Hypothalamus (tissue), 51 donors: Measurements from ENCODE around the gene RBBP8.
A peak's percentile ranks its signal among the peaks of the same experiment; 100 is the strongest.
"Not testable (repeated sequence)": the region's sequence is repeated elsewhere in the genome, so short reads cannot be mapped to it uniquely, and the experiment has no call there.

Source experiments
- DNase-seq, 51 donors: peaks; one replicate each; lab custom pipeline; 2025; lab: John Stamatoyannopoulos, UW

RBBP8 gene

GRCh38 chr18:22933206-22933965, at the start of gene RBBP8:
RBBP8 (plus strand) TSS chr18:22933328; CDS start chr18:22936852, 3,524 bp downstream.
- DNase-seq, result peak; percentile 27 to 91 (median 76)

DNA sequence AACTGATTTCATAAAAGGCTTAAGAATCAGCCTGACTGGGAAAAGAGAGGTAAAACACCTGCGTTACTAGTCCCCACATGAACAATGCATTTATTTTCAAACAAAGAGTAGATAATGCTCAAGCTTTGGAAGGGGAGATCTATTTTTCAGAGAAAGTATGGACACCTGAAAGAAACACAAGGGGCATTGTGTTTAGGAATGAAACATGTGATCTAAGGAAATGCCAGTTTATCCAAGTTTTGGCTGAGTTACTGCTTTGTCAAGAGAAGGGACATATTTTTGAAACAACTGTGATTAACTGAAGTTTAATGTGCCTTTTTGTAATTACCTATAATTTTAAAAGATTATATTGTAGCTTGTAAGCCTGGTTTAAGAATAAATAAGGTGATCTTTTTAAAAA, 49.3 kb upstream of the RBBP8 start:
- no peak for DNase-seq

GRCh38 chr18:22885694-22886093, 47.4 kb upstream of the RBBP8 start:
- not testable (repeated sequence) for DNase-seq

- no peak for DNase-seq
These were observed 33.7 kb upstream of the RBBP8 start for GRCh38 chr18:22899421-22899820.

GRCh38 chr18:22900558-22901238, 32.4 kb upstream of the RBBP8 start:
- DNase-seq, result peak in 13 of 51 donors; percentile 0 to 29 (median 6)

- DNase-seq, result no peak
These were observed 31.0 kb upstream of the RBBP8 start for GRCh38 chr18:22902093-22902492.

DNA sequence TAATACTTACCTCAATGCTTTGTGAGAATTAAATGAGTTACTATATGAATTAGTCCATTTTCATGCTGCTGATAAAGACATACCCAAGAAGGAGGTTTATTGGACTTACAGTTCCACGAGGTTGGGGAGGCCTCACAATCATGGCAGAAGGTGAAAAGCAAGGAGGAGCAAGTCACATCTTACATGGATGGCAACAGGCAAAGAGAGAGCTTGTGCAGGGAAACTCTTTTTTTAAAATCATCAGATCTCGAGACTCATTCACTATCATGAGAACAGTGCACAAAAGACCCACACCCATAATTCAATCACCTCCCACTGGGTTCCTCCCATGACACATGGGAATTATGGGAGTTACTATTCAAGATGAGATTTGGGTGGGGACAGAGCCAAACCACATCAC, 29.9 kb upstream of the RBBP8 start:
- not testable (repeated sequence) for DNase-seq

DNA sequence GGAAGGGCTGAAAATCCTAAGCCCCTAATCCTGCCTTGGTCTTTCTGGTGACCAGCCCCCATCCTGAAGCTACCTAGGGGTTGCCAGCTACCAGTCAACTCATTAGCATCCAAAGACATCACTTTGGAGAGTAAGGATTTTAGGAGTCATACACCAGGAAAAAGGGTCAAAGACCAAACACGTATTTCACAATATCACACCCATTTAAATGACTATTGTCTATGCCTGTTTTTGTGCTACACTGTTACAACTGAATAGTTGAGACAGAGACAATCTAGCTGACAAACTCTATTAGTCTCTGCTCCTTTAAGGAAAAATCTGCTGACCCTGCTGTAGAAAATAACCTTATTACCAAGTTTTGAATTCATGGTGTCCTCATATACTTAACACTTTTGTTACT, 21.0 kb upstream of the RBBP8 start:
- DNase-seq, result no peak

- no peak for DNase-seq
These were observed 20.3 kb upstream of the RBBP8 start for GRCh38 chr18:22912835-22913234.

DNA sequence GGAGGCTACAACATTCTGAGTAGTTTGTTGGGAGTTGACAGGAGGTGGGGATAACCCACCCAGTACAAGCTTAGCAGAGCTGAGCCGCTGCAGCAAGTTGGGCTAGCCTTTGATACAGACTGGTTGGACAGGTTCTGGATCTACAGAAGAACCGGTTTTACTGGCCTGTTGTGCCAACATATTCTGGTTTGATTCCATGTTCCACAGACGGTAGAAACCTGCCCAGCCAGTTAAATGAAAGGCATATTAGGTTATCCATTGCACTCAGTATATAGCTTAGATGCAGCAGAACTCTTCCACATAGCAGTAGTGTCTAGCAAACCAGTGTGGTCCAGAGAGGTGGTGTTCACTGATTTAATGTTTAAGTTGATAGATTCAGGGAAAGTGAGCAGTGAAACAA, 19.3 kb upstream of the RBBP8 start:
- DNase-seq, result no peak

GRCh38 chr18:22914633-22915032, 18.5 kb upstream of the RBBP8 start:
- no peak for DNase-seq

- DNase-seq, result no peak
These were observed 17.8 kb upstream of the RBBP8 start for GRCh38 chr18:22915337-22915736.

- no peak for DNase-seq
These were observed 11.4 kb upstream of the RBBP8 start for GRCh38 chr18:22921772-22922171.

GRCh38 chr18:22924589-22924988, 8.5 kb upstream of the RBBP8 start:
- DNase-seq, result no peak

GRCh38 chr18:22926454-22926853, 6.7 kb upstream of the RBBP8 start:
- no peak for DNase-seq

- no peak for DNase-seq
These were observed 4.8 kb upstream of the RBBP8 start for GRCh38 chr18:22928339-22928738.

DNA sequence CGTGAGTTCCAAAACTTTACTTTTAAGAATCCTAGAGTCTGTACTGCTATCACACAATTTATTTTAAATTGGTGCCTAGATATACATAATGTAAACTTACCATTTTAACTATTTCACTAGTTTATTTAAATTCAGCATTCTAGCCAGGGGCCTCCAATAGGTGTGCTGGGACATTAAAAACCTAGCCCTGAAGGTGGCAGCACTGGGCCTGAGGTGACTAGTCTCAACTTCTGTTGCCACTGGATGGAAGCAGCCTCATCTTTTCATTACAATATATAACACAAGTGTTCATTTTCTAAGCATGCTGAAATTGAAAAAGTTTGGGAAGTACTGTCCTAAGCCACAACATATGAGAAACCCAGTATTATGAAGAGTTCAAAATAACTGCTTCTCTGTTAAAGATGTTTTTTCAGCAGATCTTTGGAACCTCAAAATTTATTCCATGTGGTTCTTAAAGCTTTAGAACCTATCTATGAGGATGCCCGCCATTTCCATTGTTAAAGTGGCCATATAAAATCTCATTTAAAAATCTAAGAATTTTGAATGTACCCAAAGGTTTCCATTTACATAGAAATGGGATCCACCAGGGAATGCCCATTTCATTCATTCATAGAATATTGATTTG, 2.9 kb upstream of the RBBP8 start:
- DNase-seq, result peak in 35 of 51 donors; percentile 0 to 67 (median 25)

DNA sequence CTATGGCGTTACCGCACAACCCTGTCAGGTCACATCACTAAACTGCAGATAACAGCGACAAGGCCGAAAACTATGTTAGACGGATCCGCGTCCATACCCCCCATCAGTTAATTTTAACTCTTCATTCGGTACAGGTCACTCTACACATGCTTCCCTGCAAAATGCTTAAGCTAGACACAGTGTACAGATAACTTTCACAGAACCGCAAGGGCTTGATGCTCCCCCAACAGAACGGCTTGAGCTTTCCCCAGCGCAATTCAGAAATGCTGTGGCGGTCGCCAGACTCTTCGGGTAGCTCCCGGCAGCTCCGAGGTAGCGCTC, 283 bp upstream of the RBBP8 start:
- DNase-seq, result peak in 1 of 51 donors; percentile 10

GRCh38 chr18:22933966-22934423, 867 bp downstream of the RBBP8 start:
- DNase-seq, result peak in 1 of 51 donors; percentile 38

DNA sequence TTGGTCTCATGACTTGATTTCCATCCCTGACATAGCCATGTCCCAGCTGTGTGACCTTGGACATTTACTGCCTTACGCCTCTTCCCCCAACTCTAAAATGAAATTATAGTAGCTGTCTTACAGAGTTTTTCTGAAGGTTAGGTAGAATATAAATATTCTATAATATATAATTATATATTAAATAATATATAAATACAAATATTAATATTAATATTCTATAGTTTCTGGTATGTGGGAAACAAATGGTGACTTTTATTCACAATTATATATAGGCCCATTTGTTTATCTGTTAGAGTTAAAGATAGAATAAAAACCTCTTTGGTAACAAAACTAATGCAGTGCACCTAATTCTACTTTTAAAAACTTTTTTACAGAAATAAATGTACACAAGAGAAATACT, 1.7 kb downstream of the RBBP8 start:
- DNase-seq, result no peak

DNA sequence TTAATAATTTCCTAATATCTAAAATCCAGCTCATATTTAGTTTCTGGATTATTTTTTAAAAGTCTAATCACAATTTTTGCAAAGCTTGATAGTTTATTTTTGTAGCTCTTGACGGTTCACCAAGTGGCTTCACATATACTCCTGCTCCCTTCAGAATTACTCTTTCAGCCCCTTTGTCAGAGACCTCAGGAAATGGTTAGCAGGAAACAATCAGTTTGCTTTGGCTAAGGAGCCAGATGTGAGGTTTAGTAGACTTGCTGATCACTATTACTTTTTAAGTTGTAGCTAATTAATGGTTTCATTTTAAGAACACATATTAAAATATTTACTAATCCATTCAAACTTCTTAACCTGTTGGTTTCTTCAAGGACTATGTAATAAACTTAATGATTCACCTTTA, 2.3 kb downstream of the RBBP8 start:
- no peak for DNase-seq

GRCh38 chr18:22936515-22936914, 3.4 kb downstream of the RBBP8 start:
- DNase-seq, result no peak
